ENCODE results near the gene EXPH5.

DNA sequence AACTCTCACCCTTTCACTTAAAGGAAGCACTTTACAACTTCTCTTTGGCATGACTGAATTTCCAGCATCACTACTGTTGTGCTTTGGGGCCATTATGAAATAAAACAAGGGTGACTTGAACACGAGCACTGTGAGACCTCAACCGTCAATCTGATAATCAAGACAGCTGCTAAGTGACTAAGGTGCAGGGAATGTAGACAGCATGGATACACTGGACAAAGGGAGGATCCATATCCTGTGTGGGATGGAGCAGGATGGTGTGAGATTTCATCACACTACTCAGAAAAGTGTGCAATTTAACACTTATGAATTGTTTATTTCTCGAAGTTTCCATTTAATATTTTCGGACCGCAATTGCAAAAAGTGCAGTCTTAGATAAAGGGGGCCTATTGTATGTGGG lies 16.1 kb upstream of the EXPH5 start:
- TF ChIP-seq POLR2AphosphoS5 (IDR thresholded peaks at IDR 0.05): no peak
- TF ChIP-seq, protein P1, sequence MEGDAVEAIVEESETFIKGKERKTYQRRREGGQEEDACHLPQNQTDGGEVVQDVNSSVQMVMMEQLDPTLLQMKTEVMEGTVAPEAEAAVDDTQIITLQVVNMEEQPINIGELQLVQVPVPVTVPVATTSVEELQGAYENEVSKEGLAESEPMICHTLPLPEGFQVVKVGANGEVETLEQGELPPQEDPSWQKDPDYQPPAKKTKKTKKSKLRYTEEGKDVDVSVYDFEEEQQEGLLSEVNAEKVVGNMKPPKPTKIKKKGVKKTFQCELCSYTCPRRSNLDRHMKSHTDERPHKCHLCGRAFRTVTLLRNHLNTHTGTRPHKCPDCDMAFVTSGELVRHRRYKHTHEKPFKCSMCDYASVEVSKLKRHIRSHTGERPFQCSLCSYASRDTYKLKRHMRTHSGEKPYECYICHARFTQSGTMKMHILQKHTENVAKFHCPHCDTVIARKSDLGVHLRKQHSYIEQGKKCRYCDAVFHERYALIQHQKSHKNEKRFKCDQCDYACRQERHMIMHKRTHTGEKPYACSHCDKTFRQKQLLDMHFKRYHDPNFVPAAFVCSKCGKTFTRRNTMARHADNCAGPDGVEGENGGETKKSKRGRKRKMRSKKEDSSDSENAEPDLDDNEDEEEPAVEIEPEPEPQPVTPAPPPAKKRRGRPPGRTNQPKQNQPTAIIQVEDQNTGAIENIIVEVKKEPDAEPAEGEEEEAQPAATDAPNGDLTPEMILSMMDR (IDR thresholded peaks at IDR 0.05): no peak

All from prostate gland (tissue), 2 donors.